Hepatocyte (in vitro differentiated cells): ENCODE measurements around the gene HIF1A.

Experiments
- EZH2phosphoT487 ChIP-seq: fragments of 200-600 bp; sonication (generic); IDR thresholded peaks from one replicate; pipeline ENCODE4 v1.6.1; 2018; ENCODE audit warnings: antibody characterized with exemption, mild to moderate bottlenecking, low read depth, moderate library complexity; ENCODE audit not compliant: unreplicated experiment, severe bottlenecking
- TF ChIP-seq, protein P1 (sequence below): fragments of 200-600 bp; sonication (generic); IDR thresholded peaks from 2 replicates; pipeline ENCODE4 v1.5.1; 2016; ENCODE audit warnings: antibody characterized with exemption, mild to moderate bottlenecking; ENCODE audit not compliant: poor library complexity

DNA sequence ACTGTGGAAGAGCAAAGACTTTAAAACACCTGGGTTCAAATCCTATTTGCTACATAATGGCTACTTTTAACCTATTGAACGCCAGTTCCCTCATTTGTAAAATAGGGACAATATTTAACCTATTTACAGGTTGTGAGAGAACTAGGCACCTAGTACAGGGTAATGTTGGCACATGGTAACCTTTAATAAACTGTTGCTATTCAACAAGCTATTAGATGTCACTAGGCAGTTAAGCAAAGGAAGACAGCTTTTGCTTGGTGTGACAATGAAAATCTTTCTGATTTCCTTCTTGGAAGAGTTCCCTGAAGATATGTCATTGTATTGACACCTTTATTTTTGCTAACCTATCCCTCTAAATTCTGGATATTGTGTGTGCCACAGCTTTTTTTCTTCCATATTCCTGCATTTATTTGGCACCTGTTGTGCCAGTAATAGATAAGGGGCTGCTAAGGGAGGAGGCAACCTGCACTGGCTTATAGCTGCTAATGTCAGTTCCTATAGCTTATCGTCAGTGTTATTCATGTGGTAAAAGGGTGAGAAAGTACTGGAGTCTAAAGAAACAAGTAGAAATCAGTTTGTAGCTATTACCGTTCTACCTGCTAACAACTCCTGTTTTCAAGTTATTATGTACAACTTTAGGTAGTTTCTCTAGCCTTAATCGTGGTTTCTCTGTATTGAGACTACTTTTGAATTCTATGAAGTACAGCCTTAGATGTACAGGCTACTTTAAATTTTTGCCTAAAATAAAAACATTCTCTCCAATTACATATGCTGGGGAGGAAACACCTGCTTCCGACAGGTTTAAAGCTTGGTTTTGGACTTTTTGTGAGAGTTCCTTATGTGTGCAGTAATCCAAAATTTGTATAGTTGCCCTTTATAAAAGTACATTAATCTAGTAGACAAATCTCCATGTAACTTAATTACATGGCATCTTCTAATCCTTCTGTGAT is 24.3 kb downstream of the HIF1A start:
- TF ChIP-seq, protein P1, sequence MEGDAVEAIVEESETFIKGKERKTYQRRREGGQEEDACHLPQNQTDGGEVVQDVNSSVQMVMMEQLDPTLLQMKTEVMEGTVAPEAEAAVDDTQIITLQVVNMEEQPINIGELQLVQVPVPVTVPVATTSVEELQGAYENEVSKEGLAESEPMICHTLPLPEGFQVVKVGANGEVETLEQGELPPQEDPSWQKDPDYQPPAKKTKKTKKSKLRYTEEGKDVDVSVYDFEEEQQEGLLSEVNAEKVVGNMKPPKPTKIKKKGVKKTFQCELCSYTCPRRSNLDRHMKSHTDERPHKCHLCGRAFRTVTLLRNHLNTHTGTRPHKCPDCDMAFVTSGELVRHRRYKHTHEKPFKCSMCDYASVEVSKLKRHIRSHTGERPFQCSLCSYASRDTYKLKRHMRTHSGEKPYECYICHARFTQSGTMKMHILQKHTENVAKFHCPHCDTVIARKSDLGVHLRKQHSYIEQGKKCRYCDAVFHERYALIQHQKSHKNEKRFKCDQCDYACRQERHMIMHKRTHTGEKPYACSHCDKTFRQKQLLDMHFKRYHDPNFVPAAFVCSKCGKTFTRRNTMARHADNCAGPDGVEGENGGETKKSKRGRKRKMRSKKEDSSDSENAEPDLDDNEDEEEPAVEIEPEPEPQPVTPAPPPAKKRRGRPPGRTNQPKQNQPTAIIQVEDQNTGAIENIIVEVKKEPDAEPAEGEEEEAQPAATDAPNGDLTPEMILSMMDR: no peak
- TF ChIP-seq EZH2phosphoT487: no peak
